ENCODE results near the gene GRID1. TPM values are rescaled to one million over a fixed set of nuclear protein-coding genes. Genes with fewer than 3 reads are reported as not detected.

Gene GRID1
- total RNA-seq, 1 experiment from 2014 or later = 5.6 TPM

DNA sequence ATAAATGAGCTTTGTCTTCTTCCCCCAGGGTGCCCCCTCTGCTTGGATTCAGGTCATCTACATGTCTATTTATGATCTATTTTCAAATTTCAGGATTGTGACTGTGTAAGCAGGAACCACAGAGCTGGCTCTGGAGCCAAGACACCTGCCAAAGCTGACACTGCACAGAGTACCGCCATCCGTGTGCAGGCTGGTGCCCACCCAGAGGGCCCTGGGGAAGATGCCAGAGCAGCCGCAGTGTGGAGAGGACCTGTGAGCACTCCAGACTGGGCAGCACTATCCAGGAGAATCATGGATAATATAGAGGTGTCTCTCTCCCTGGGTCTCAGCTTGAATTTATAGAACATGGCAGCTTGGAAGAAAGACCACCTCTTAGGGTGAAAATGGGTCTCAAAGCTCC is 577.5 kb downstream of the GRID1 start:
- Histone ChIP-seq H3K9me3 (ENCODE audit: control insufficient read depth in 1 of 2, insufficient read depth in 1 of 2, low read depth in 1 of 2, low read length in 2 of 2) (no peaks in the 10 kb centered on the region), H3K9me2 (ENCODE audit: insufficient read depth) (no peaks in the 10 kb centered on the region), H3K27ac (ENCODE audit: low read depth, low read length) (no peak overlapping the region), H3K4me3 (replicated peaks in 1 of 2; ENCODE audit: low read depth in 1 of 2, low read length in 2 of 2) (no peak overlapping the region), H4K20me1 (ENCODE audit: insufficient read depth) (no peaks in the 10 kb centered on the region), H2AFZ (ENCODE audit: low read depth, low read length, poor library complexity, severe bottlenecking) (no peak overlapping the region), H3K36me3 (ENCODE audit: control insufficient read depth in 1 of 2, insufficient read depth in 2 of 2, low read length in 2 of 2) (no peaks in the 10 kb centered on the region), H3K4me1 (ENCODE audit: control insufficient read depth in 1 of 2, insufficient read depth in 2 of 2, low read length in 2 of 2) (no peaks in the 10 kb centered on the region), H3K4me2 (ENCODE audit: low read length) (no peak overlapping the region), H3K9ac (ENCODE audit: low read length) (no peak overlapping the region), H3K79me2 (ENCODE audit: insufficient read depth, low read length) (no peaks in the 10 kb centered on the region), H3K27me3 (ENCODE audit: insufficient read depth, low read length) (no peaks in the 10 kb centered on the region)
- DNase-seq (ENCODE audit: low read depth, low spot score) (no peak), ATAC-seq (no peak)
- ChIA-PET RAD21 (ENCODE audit: low non-redundant PET in 1 of 2, low total read pairs in 2 of 2, uncharacterized antibody in 2 of 2, unreplicated experiment in 2 of 2) (no interaction called here), CTCF (no interaction called here), POLR2A (no interaction called here)
- no TSS peak for BruUV-seq (replicated peaks)
- no peak for TF ChIP-seq JUND (IDR thresholded peaks at IDR 0.05)
- TF ChIP-seq, protein P1, sequence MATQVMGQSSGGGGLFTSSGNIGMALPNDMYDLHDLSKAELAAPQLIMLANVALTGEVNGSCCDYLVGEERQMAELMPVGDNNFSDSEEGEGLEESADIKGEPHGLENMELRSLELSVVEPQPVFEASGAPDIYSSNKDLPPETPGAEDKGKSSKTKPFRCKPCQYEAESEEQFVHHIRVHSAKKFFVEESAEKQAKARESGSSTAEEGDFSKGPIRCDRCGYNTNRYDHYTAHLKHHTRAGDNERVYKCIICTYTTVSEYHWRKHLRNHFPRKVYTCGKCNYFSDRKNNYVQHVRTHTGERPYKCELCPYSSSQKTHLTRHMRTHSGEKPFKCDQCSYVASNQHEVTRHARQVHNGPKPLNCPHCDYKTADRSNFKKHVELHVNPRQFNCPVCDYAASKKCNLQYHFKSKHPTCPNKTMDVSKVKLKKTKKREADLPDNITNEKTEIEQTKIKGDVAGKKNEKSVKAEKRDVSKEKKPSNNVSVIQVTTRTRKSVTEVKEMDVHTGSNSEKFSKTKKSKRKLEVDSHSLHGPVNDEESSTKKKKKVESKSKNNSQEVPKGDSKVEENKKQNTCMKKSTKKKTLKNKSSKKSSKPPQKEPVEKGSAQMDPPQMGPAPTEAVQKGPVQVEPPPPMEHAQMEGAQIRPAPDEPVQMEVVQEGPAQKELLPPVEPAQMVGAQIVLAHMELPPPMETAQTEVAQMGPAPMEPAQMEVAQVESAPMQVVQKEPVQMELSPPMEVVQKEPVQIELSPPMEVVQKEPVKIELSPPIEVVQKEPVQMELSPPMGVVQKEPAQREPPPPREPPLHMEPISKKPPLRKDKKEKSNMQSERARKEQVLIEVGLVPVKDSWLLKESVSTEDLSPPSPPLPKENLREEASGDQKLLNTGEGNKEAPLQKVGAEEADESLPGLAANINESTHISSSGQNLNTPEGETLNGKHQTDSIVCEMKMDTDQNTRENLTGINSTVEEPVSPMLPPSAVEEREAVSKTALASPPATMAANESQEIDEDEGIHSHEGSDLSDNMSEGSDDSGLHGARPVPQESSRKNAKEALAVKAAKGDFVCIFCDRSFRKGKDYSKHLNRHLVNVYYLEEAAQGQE (IDR thresholded peaks at IDR 0.05; ENCODE audit: low read depth) = no peak
- intact Hi-C loops (cut with micrococcal nuclease) = loop anchor here (5.0 kb wide), 1 partner anchor 588 kb away; no protein-coding TSS in a partner anchor

DNA sequence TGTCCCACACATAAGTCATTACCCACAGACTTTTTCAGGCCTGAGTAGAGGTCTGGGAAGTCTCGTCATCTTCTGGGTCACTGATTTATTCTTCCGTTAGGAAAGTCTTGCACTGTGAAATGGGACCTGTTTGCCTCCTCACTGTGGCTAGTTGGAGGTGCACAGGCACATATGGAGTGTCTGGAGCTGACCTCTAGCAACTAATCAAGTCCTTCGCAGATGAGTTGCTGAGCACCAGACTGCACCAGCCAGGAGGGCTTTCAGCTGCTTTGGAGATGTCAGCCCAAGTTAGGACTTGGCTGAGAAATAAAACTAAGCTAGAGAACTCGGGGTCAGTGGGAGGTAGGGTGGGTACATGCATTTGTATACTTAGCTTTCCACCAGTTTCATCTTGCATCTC is 578.0 kb downstream of the GRID1 start:
- RAD21 ChIA-PET (ENCODE audit: low non-redundant PET in 1 of 2, low total read pairs in 2 of 2, uncharacterized antibody in 2 of 2, unreplicated experiment in 2 of 2) = no interaction called here
- H3K79me2 ChIP-seq (ENCODE audit: insufficient read depth, low read length) = no peaks in the 10 kb centered on the region
- H4K20me1 ChIP-seq (ENCODE audit: insufficient read depth) = no peaks in the 10 kb centered on the region
- H3K4me2 ChIP-seq (ENCODE audit: low read length) = no peak overlapping the region
- no peak overlapping the region for H3K9ac ChIP-seq (ENCODE audit: low read length)
- CTCF ChIA-PET = no interaction called here
- ATAC-seq = no peak
- H3K9me2 ChIP-seq (ENCODE audit: insufficient read depth) = no peaks in the 10 kb centered on the region
- no peak for DNase-seq (ENCODE audit: low read depth, low spot score)
- no peak overlapping the region for H2AFZ ChIP-seq (ENCODE audit: low read depth, low read length, poor library complexity, severe bottlenecking)
- no peaks in the 10 kb centered on the region for H3K4me1 ChIP-seq (ENCODE audit: control insufficient read depth in 1 of 2, insufficient read depth in 2 of 2, low read length in 2 of 2)
- H3K27ac ChIP-seq (ENCODE audit: low read depth, low read length) = no peak overlapping the region
- TF ChIP-seq EZH2 (IDR thresholded peaks at IDR 0.05) (no peak), JUND (IDR thresholded peaks at IDR 0.05) (no peak), SIN3A (IDR thresholded peaks at IDR 0.05; ENCODE audit: low read depth) (no peak), ZNF274 (IDR thresholded peaks at IDR 0.05; ENCODE audit: low read depth, low read length) (no peak), RAD21 (IDR thresholded peaks at IDR 0.05; ENCODE audit: low read depth) (no peak)
- TF ChIP-seq, protein P2, sequence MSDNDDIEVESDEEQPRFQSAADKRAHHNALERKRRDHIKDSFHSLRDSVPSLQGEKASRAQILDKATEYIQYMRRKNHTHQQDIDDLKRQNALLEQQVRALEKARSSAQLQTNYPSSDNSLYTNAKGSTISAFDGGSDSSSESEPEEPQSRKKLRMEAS (IDR thresholded peaks at IDR 0.05) = no peak
- TF ChIP-seq, protein P3, sequence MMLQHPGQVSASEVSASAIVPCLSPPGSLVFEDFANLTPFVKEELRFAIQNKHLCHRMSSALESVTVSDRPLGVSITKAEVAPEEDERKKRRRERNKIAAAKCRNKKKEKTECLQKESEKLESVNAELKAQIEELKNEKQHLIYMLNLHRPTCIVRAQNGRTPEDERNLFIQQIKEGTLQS (IDR thresholded peaks at IDR 0.05) = no peak
- no peaks in the 10 kb centered on the region for H3K36me3 ChIP-seq (ENCODE audit: control insufficient read depth in 1 of 2, insufficient read depth in 2 of 2, low read length in 2 of 2)
- H3K9me3 ChIP-seq (ENCODE audit: control insufficient read depth in 1 of 2, insufficient read depth in 1 of 2, low read depth in 1 of 2, low read length in 2 of 2) = no peaks in the 10 kb centered on the region
- H3K27me3 ChIP-seq (ENCODE audit: insufficient read depth, low read length) = no peaks in the 10 kb centered on the region
- POLR2A ChIA-PET = no interaction called here
- intact Hi-C loops (cut with micrococcal nuclease) = loop anchor here (5.0 kb wide), 1 partner anchor 589 kb away; no protein-coding TSS in a partner anchor
- no peak overlapping the region for H3K4me3 ChIP-seq (replicated peaks in 1 of 2; ENCODE audit: low read depth in 1 of 2, low read length in 2 of 2)
- no TSS peak for BruUV-seq (replicated peaks)

Measured in HCT116 (cell line).